H9 (cell line): ENCODE data around the gene CCM2. TPM values are rescaled to one million over a fixed set of nuclear protein-coding genes. Genes with fewer than 3 reads are reported as not detected.

Experiments used
- DNase-seq: peaks from one replicate; pipeline ENCODE4 v3.0.0-alpha.2; 2017
- H2AFZ ChIP-seq: one replicate; pipeline ENCODE4 v1.6.1; 2013; ENCODE audit warnings: mild to moderate bottlenecking, low read length, control low read depth, moderate library complexity
- H2AK5ac ChIP-seq: 2 replicates; pipeline ENCODE4 v1.6.1; 2013; ENCODE audit warnings: low read length, control low read depth, mixed read lengths; ENCODE audit not compliant: insufficient read length
- H2BK120ac ChIP-seq: one replicate; pipeline ENCODE4 v1.6.1; 2013; ENCODE audit warnings: low read depth, mild to moderate bottlenecking, low read length, control low read depth, inconsistent platforms; ENCODE audit not compliant: poor library complexity, severe bottlenecking
- H2BK12ac ChIP-seq: 2 replicates; pipeline ENCODE4 v1.6.1; 2013; ENCODE audit warnings: low read length, control low read depth, mixed read lengths, low read depth; ENCODE audit not compliant: insufficient read length
- H2BK15ac ChIP-seq: 2 replicates; pipeline ENCODE4 v1.6.1; 2013; ENCODE audit warnings: low read depth, low read length, control low read depth
- H2BK20ac ChIP-seq: one replicate; pipeline ENCODE4 v1.6.1; 2013; ENCODE audit warnings: low read depth, mild to moderate bottlenecking, low read length, control low read depth, inconsistent platforms; ENCODE audit not compliant: poor library complexity, severe bottlenecking
- H2BK5ac ChIP-seq: 2 replicates; pipeline ENCODE4 v1.6.1; 2013; ENCODE audit warnings: low read length, control low read depth, mixed read lengths; ENCODE audit not compliant: insufficient read length
- H3K14ac ChIP-seq: 2 replicates; pipeline ENCODE4 v1.6.1; 2013; ENCODE audit warnings: low read length, control low read depth; ENCODE audit not compliant: insufficient read depth
- H3K18ac ChIP-seq: 2 replicates; pipeline ENCODE4 v1.6.1; 2013; ENCODE audit warnings: low read depth, mild to moderate bottlenecking, mixed read lengths, low read length, control low read depth; ENCODE audit not compliant: insufficient read length
- H3K23ac ChIP-seq: 2 replicates; pipeline ENCODE4 v1.6.1; 2013; ENCODE audit warnings: low read length, control low read depth, mixed read lengths, low read depth; ENCODE audit not compliant: insufficient read length
- H3K23me2 ChIP-seq: 2 replicates; pipeline ENCODE4 v1.6.1; 2013; ENCODE audit warnings: low read depth, mild to moderate bottlenecking, mixed read lengths, low read length, control low read depth; ENCODE audit not compliant: insufficient read length, poor library complexity, severe bottlenecking
- H3K27ac ChIP-seq: 2 replicates; pipeline ENCODE4 v1.5.1; 2013; ENCODE audit warnings: low read length, control low read depth, mixed read lengths, low read depth; ENCODE audit not compliant: insufficient read length
- H3K27me3 ChIP-seq: 2 replicates; pipeline ENCODE4 v1.6.1; 2013; ENCODE audit warnings: low read length, control low read depth, inconsistent platforms; ENCODE audit not compliant: insufficient read depth
- H3K4ac ChIP-seq: 2 replicates; pipeline ENCODE4 v1.6.1; 2013; ENCODE audit warnings: low read depth, mild to moderate bottlenecking, control low read depth, inconsistent platforms, low read length, moderate library complexity
- H3K4me1 ChIP-seq: 2 replicates; pipeline ENCODE4 v1.6.1; 2013; ENCODE audit warnings: low read length, control low read depth, inconsistent platforms; ENCODE audit not compliant: insufficient read depth
- H3K4me2 ChIP-seq: 2 replicates; pipeline ENCODE4 v1.6.1; 2013; ENCODE audit warnings: low read length, control low read depth, mixed read lengths; ENCODE audit not compliant: insufficient read length, insufficient read depth
- H3K56ac ChIP-seq: 2 replicates; pipeline ENCODE4 v1.6.1; 2013; ENCODE audit warnings: low read depth, mild to moderate bottlenecking, mixed read lengths, low read length, control low read depth; ENCODE audit not compliant: insufficient read length
- H3K79me1 ChIP-seq: 2 replicates; pipeline ENCODE4 v1.6.1; 2013; ENCODE audit warnings: low read depth, mild to moderate bottlenecking, moderate library complexity, low read length, control low read depth, inconsistent platforms; ENCODE audit not compliant: insufficient read depth, poor library complexity, severe bottlenecking
- H3K79me2 ChIP-seq: 2 replicates; pipeline ENCODE4 v1.6.1; 2013; ENCODE audit warnings: low read length, control low read depth, inconsistent platforms; ENCODE audit not compliant: insufficient read depth
- H3K9ac ChIP-seq: 2 replicates; pipeline ENCODE4 v1.6.1; 2013; ENCODE audit warnings: low read length, control low read depth, mixed read lengths; ENCODE audit not compliant: insufficient read length; ENCODE audit errors: extremely low read depth
- H3K9me3 ChIP-seq: one replicate; pipeline ENCODE4 v1.6.1; 2013; ENCODE audit warnings: low read depth, low read length, inconsistent platforms; ENCODE audit not compliant: control insufficient read depth
- H3T11ph ChIP-seq: one replicate; pipeline ENCODE4 v1.6.1; 2013; ENCODE audit warnings: mild to moderate bottlenecking, low read length, control low read depth, inconsistent platforms
- H4K20me1 ChIP-seq: one replicate; pipeline ENCODE4 v1.6.1; 2013; ENCODE audit not compliant: control insufficient read depth, insufficient read length, insufficient read depth
- H4K5ac ChIP-seq: 2 replicates; pipeline ENCODE4 v1.6.1; 2013; ENCODE audit warnings: low read depth, mild to moderate bottlenecking, mixed read lengths, low read length, control low read depth; ENCODE audit not compliant: insufficient read length
- H4K8ac ChIP-seq: replicated peaks from 2 replicates; pipeline ENCODE4 v1.6.1; 2013; ENCODE audit warnings: low read length, control low read depth, mixed read lengths, low read depth; ENCODE audit not compliant: insufficient read length
- H4K91ac ChIP-seq: 2 replicates; pipeline ENCODE4 v1.6.1; 2013; ENCODE audit warnings: low read depth, mild to moderate bottlenecking, moderate library complexity, mixed read lengths, low read length, control low read depth; ENCODE audit not compliant: insufficient read length
- H3K27ac Mint-ChIP-seq, 3 experiments: 2 replicates in 2 of 3; 3 replicates in 1 of 3; pipeline ENCODE4 v1.8.0; 2020 to 2021; ENCODE audit warnings: mixed read lengths in 3 of 3, mild to moderate bottlenecking in 1 of 3, moderate library complexity in 1 of 3
- H3K27me3 Mint-ChIP-seq: 2 replicates; pipeline ENCODE4 v1.8.0; 2021; ENCODE audit warnings: low read depth, mild to moderate bottlenecking, moderate library complexity, mixed read lengths
- H3K36me3 Mint-ChIP-seq, 3 experiments: 2 replicates in 2 of 3; 3 replicates in 1 of 3; pipeline ENCODE4 v1.8.0; 2020 to 2021; ENCODE audit warnings: low read depth in 3 of 3, mixed read lengths in 3 of 3; ENCODE audit not compliant: insufficient read depth in 1 of 3
- H3K4me1 Mint-ChIP-seq, 2 experiments: 2 replicates each; pipeline ENCODE4 v1.8.0; 2020; ENCODE audit warnings: mixed read lengths in 2 of 2
- H3K4me3 Mint-ChIP-seq, 2 experiments: 2 replicates in 1 of 2; 3 replicates in 1 of 2; pipeline ENCODE4 v1.8.0; 2020 to 2021; ENCODE audit warnings: mild to moderate bottlenecking in 2 of 2, mixed read lengths in 2 of 2, moderate library complexity in 1 of 2
- H3K9me3 Mint-ChIP-seq, 2 experiments: 2 replicates in 1 of 2; 3 replicates in 1 of 2; pipeline ENCODE4 v1.8.0; 2020; ENCODE audit warnings: mild to moderate bottlenecking in 2 of 2, mixed read lengths in 2 of 2, moderate library complexity in 1 of 2
- CTCF ChIP-seq: fragments of 200-600 bp; sonication (generic); conservative IDR thresholded peaks from 3 replicates; pipeline ENCODE4 v1.8.0; 2021; ENCODE audit warnings: antibody characterized with exemption, mild to moderate bottlenecking
- WGBS: extraction: QIAGEN DNeasy Blood & Tissue Kit; methylation state at CpG from one replicate; pipeline ENCODE4 v1.1.7; 2013; ENCODE audit warnings: missing lambda C conversion rate, low lambda C conversion rate, mixed read lengths; ENCODE audit not compliant: insufficient read length; ENCODE audit errors: extremely low coverage; 5-methylcytosine and 5-hydroxymethylcytosine counted together
- total RNA-seq: library from RNA; stranded (reverse); gene quantifications from 2 replicates; pipeline ENCODE4 v1.2.1, GENCODE V29; 2021

CCM2 gene
- total RNA-seq, 1 experiment from 2014 or later = 30.4 TPM

DNA sequence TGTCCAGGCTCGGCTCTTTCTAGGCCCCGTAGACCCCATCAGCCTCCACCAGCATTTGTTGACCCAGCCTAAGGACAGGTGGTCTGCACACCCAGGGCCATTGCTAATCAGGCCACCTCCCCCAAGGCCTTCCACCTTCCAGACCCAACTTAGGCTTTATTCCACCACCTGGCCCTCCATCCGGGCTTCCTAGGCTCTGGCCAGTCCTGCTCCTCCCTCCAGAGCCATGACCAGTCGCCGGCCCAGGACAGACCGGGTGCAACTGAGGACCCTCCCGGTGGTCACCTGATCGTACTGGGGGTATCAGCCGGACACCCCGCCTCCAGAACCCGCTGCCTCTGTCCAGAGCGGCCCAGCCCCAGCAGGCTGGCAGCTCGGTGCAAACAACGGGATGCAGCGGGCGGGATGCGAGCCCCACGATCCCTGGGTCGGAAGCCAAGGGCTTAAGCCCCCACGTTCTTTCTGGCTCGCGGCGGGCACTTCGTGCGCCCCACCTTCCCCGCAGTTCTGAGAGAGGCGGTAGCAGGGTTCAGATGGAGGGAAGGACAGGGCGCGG, 88.2 kb downstream of the CCM2 start:
- Mint-ChIP-seq H3K27ac (no peak overlapping the region), H3K36me3 (no peaks in the 10 kb centered on the region), H3K4me1 (peaks cover 14 to 15% of the 10 kb centered on the region in 2 experiments), H3K9me3 (no peaks in the 10 kb centered on the region; a peak in 1 of 5 replicates), H3K27me3 (peaks cover 29% of the 10 kb centered on the region), H3K4me3 (peak overlapping the region; percentile 53 to 75)
- TF ChIP-seq CTCF = no peak
- Histone ChIP-seq H4K5ac (no peak overlapping the region), H3K27ac (no peak overlapping the region), H2BK12ac (no peak overlapping the region), H3K79me2 (no peaks in the 10 kb centered on the region), H2BK20ac (no peak overlapping the region), H3K4me2 (peak overlapping the region; percentile 22), H3K23ac (no peak overlapping the region), H3K23me2 (no peaks in the 10 kb centered on the region), H3K27me3 (no peaks in the 10 kb centered on the region), H3K9ac (no peak overlapping the region), H2AK5ac (no peak overlapping the region), H2AFZ (no peak overlapping the region), H4K8ac (no peak overlapping the region), H3K79me1 (no peaks in the 10 kb centered on the region), H4K20me1 (no peaks in the 10 kb centered on the region), H3T11ph (no peak overlapping the region), H3K9me3 (no peaks in the 10 kb centered on the region), H2BK5ac (no peak overlapping the region), H4K91ac (no peak overlapping the region), H2BK15ac (no peak overlapping the region), H3K14ac (no peak overlapping the region), H3K4ac (no peak overlapping the region), H3K18ac (no peak overlapping the region), H3K56ac (no peak overlapping the region), H3K4me1 (peaks cover 3% of the 10 kb centered on the region; the same call in 1 of the 2 replicates), H2BK120ac (no peak overlapping the region)
- no CpG with 5 or more reads among the region's 29 CpGs for WGBS
- no peak for DNase-seq
